Stimulated activated CD8-positive, alpha-beta memory T cell treated with anti-CD3 and anti-CD28 coated beads, Interleukin-12 subunit alpha, Interleukin-12 subunit beta, amount 100 ng/mL, for 24 hours (primary cell): ENCODE data around the gene PRKAA1.
"Not testable (repeated sequence)": the region's sequence is repeated elsewhere in the genome, so short reads cannot be mapped to it uniquely, and the experiment has no call there.

Source experiments
- DNase-seq: peaks from one replicate; pipeline ENCODE4 v3.0.0-alpha.2; 2020; ENCODE audit errors: extremely low read depth

Gene PRKAA1

GRCh38 chr5:40826489-40827187 is 28.5 kb upstream of the PRKAA1 start:
- DNase-seq: no peak

GRCh38 chr5:40825461-40826043 is 27.4 kb upstream of the PRKAA1 start:
- DNase-seq: not testable (repeated sequence)

DNA sequence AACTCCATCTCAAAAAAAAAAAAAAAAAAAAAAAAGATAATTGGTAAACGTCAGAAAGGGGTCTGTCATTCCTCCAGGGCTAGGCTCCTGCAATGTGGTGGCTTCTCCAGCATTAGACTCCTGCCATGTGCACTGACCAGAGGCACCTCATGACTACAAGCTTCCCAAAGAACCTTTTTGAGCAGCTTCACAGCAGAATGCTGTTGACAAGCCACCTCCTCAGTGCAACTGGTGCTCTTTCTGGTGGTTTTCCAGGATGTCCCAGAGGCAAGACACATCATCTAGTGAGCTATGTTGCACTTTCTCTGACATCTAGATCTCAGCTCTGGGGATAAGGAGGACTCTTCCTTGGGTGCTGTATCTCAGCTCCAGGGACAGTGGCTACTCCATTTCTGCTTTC is 25.3 kb upstream of the PRKAA1 start:
- DNase-seq: no peak

GRCh38 chr5:40813698-40814281 is 15.6 kb upstream of the PRKAA1 start:
- DNase-seq: no peak

- no peak for DNase-seq
Observed at GRCh38 chr5:40812125-40812524, 14.0 kb upstream of the PRKAA1 start.

DNA sequence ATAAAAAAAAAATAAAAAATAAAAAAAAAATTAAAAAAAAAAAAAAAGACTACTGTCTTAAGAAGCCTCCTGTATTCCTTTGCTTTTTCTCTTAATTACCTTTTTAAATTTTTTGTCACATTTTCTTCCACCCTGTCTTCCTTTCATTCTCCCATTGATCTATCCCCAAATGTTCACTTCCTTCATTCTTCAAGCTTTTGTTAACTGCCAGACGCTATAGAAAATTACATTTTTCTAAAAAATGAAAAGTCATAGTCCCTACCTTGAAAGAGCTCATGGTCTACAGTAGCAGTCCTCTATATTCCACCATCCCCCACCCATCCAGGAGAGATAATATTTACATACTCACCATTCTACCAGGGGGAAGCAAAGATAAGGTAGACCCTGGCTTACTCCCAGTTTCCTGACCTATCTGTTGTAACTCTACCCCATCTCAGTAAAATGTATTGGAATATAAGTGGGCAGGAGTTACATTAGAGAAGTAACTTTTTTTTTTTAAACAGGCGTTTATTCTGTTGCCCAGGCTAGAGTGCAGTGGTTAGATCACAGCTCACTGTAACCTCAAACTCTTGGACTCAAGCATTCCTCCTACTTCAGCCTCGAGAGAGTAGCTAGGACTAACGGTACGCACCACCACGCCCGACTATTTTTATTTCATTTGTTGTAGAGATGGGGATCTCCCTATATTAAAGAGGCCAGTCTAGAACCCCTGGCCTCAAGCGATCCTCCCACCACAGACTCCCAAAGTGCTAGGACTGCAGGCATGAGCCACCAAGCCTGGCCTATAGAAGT is 3.8 kb upstream of the PRKAA1 start:
- no peak for DNase-seq

- DNase-seq: no peak
Observed at GRCh38 chr5:40799258-40799657, 1.1 kb upstream of the PRKAA1 start.

DNA sequence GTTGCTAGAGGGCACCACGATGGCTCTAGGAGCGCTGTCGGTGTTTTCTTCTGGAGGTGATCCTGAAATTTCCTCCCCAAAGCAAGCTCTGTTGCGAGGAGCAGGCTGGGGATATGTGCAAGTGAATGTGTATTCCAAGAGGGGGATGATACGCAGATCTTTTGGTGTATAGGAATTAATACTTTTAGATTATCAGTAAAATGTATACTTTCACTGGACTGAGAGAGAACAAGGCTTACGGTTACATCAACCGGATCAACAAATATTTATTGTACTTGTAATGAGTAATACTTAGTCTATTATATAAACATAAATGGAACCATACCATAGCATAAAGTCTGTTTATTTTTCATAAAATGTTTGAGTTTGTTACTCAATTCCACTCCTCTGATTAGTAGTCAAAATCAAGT is 632 bp upstream of the PRKAA1 start:
- no peak for DNase-seq

- DNase-seq: peak; percentile 55
Observed at GRCh38 chr5:40797273-40798011, 732 bp downstream of the PRKAA1 start.

DNA sequence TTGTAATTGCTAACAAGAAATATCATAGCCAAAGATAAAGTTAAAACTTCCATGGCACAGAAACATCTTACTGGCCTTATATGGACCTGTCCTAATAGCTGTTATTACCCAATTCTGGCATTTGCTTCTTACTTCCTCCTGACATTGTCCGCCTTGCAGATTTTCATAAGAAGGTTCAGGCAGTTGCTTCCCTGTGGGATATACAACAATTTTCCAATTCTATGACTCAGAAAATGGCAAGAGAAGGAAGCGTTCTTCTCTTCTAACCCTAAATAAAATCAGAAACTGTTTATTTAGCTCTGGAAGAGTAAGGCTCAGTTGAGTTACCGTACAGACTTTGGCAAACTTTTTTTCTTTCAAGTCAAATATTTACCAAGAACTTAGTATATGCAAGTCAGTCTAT is 1.7 kb downstream of the PRKAA1 start:
- DNase-seq: no peak

DNA sequence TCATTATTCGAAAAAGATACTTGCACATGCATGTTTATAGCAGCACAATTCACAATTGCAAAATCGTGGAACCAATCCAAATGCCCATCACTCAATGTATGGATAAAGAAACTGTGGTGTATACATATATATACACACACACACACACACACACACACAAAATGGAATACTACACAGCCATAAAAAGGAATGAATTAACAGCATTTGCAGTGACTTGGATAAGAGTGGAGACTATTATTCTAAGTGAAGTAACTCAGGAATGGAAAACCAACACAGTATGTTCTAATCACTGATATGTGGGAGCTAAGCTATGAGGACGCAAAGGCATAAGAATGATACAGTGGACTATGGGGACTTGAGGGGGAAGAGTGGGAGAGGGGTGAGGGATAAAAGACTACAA is 3.3 kb downstream of the PRKAA1 start:
- DNase-seq: not testable (repeated sequence)

- DNase-seq: not testable (repeated sequence)
Observed at GRCh38 chr5:40794340-40794739, 3.8 kb downstream of the PRKAA1 start.

- DNase-seq: not testable (repeated sequence)
Observed at GRCh38 chr5:40792691-40793090, 5.5 kb downstream of the PRKAA1 start.

DNA sequence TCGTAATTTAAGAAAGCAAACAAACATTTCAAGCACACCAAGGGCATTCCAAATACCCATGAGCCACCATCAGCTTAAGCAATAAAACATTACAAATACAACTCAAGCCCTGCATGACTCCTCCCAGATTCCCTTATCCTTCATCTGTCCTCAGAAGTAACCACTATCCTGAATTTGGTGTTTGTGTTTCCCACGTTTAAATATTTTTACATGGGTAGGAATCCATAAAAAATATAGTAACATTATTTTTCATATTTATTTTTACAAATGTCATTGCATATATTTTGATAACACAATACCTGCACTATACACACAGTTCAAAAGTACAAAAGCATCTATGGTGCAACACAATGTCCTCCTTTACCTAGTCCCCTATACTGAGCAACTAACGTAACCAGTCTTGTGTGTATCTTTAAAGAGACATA is 6.4 kb downstream of the PRKAA1 start:
- DNase-seq: no peak

- DNase-seq: no peak
Observed at GRCh38 chr5:40790947-40791593, 7.1 kb downstream of the PRKAA1 start.

GRCh38 chr5:40788941-40789340 is 9.2 kb downstream of the PRKAA1 start:
- DNase-seq: not testable (repeated sequence)

DNA sequence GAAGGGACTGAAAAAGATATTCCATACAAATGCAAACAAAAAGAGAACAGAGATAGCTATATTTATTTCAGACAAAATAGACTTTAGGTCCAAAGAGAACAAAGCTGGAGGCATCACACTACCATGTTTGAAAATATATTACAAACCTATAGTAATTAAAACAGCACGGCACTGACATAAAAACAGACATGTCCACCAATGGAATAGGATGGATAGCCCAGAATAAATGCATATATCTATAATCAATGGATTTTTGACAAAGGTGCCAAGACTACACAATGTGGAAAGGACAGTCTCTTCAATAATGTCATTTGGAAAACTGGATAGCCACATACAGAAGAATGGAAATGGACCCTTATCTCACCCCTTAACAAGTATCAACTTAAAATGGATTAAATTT is 10.2 kb downstream of the PRKAA1 start:
- DNase-seq: no peak

DNA sequence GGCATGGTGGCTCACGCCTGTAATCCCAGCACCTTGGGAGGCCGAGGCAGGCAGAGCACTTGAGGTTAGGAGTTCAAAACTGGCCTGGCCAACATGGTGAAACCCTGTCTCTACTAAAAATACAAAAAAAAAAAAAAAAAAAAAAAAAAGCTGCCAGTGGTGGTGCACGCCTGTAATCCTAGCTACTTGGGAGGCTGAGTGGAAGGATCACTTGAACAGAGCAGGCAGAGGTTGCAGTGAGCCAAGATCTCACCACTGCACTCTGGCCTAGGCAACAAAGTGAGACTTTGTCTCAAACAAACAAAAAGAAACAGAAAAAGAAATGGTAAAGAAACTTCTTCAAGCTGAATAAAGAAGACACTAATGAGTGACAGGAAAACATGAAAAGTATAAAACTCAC is 11.5 kb downstream of the PRKAA1 start:
- DNase-seq: not testable (repeated sequence)

- no peak for DNase-seq
Observed at GRCh38 chr5:40784916-40785315, 13.3 kb downstream of the PRKAA1 start.

GRCh38 chr5:40784027-40784653 is 14.0 kb downstream of the PRKAA1 start:
- no peak for DNase-seq
